Muscle of leg (tissue), 11 donors: ENCODE data around the gene UBE3A. TPM values are rescaled to one million over a fixed set of nuclear protein-coding genes. Genes with fewer than 3 reads are reported as not detected.

Source experiments
- DNase-seq: peaks from one replicate; pipeline ENCODE4 v3.0.0; 2013
- H3K27ac ChIP-seq: one replicate; pipeline ENCODE4 v1.5.1; 2013; ENCODE audit warnings: mild to moderate bottlenecking, low read length, control low read depth
- H3K27me3 ChIP-seq: one replicate; pipeline ENCODE4 v1.6.1; 2013; ENCODE audit warnings: low read length; ENCODE audit not compliant: control insufficient read depth, insufficient read depth
- H3K36me3 ChIP-seq: one replicate; pipeline ENCODE4 v1.6.1; 2013; ENCODE audit warnings: low read length; ENCODE audit not compliant: control insufficient read depth, insufficient read depth
- H3K4me1 ChIP-seq: one replicate; pipeline ENCODE4 v1.6.1; 2013; ENCODE audit warnings: low read length; ENCODE audit not compliant: control insufficient read depth, insufficient read depth
- H3K4me3 ChIP-seq: one replicate; pipeline ENCODE4 v1.5.1; 2013; ENCODE audit warnings: low read length, control low read depth
- H3K9me3 ChIP-seq: replicated peaks from 2 replicates; pipeline ENCODE4 v1.6.1; 2013; ENCODE audit warnings: low read depth, low read length; ENCODE audit not compliant: control insufficient read depth
- WGBS: methylation state at CpG from one replicate; pipeline ENCODE4 v1.1.5; 2013; ENCODE audit warnings: missing lambda C conversion rate; ENCODE audit not compliant: insufficient coverage; 5-methylcytosine and 5-hydroxymethylcytosine counted together
- polyA plus RNA-seq, 8 donors: library from polyadenylated mRNA; unstranded; fragments of 120-200 nt; gene quantifications; one replicate each; pipeline versions ENCODE4 v1.2.1 to v1.2.3, GENCODE V29; 2013; ENCODE audit warnings: inconsistent platforms in 1 of 8, low replicate concordance in 1 of 8; ENCODE audit not compliant: insufficient read length in 8 of 8, insufficient read depth in 1 of 8
- total RNA-seq: library from RNA; stranded (reverse); fragments of 120-200 nt; gene quantifications from one replicate; pipeline ENCODE4 v1.2.4, GENCODE V29; 2013

UBE3A gene
- total and polyA plus RNA-seq, 9 donors, result 57.7 to 109 (median 79.1) TPM

DNA sequence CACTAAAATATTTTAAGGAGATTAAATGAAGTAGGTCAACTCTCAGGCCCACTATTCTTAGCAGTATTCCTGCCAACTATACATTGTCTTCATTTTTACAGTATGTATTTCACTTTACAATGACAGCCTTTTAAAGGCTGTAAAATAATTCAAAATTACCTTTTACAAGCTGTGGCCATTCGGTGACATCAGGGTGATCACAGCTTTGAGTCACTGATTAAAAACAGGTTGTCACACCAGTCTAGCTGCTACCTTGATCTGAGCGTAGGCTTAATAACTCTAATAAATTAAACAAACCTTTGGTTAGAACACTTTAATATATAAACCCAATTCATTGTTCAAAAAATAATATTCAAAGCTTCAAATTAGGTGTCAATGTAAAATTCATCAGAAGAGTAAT is 29.9 kb downstream of the UBE3A start:
- Histone ChIP-seq H3K27me3 (no peaks in the 10 kb centered on the region), H3K27ac (no peak overlapping the region), H3K4me3 (no peak overlapping the region), H3K4me1 (no peaks in the 10 kb centered on the region), H3K9me3 (peaks cover 7% of the 10 kb centered on the region), H3K36me3 (peaks cover 8% of the 10 kb centered on the region)
- 43% methylated on average over 1 of the region's 2 CpGs for whole genome bisulfite sequencing
- DNase-seq, result no peak

GRCh38 chr15:25408428-25408827 is 30.4 kb downstream of the UBE3A start:
- no peak overlapping the region for H3K4me3 ChIP-seq
- WGBS, result 20% methylated on average over 1 of the region's 2 CpGs
- no peaks in the 10 kb centered on the region for H3K4me1 ChIP-seq
- H3K27me3 ChIP-seq, result no peaks in the 10 kb centered on the region
- H3K9me3 ChIP-seq, result peaks cover 9% of the 10 kb centered on the region
- no peak overlapping the region for H3K27ac ChIP-seq
- peaks cover 10% of the 10 kb centered on the region for H3K36me3 ChIP-seq
- DNase-seq, result peak; percentile 20

DNA sequence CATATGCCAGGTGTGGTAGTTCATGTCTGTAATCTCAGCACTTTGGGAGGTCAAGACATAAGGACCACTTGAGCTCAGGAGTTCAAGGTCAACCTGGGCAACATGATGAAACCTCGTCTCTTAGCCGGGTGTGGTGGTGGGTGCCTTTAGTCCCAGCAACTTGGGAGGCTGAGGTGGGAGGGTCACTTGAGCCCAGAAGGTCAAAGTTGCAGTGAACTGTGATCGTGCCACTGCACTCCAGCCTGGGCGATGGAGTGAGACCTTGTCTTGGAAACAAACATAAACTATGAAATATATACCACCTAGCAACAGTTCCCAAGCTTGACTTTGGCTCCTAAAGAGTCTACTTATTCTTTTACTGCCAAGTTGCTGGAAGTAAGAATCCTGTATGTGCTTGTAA is 30.9 kb downstream of the UBE3A start:
- H3K27ac ChIP-seq, result no peak overlapping the region
- H3K4me3 ChIP-seq, result no peak overlapping the region
- H3K36me3 ChIP-seq, result peaks cover 11% of the 10 kb centered on the region
- WGBS, result 75% methylated on average over 2 of the region's 4 CpGs
- no peaks in the 10 kb centered on the region for H3K4me1 ChIP-seq
- no peaks in the 10 kb centered on the region for H3K27me3 ChIP-seq
- H3K9me3 ChIP-seq, result peaks cover 9% of the 10 kb centered on the region
- DNase-seq, result peak; percentile 16

GRCh38 chr15:25406846-25407245 is 32.0 kb downstream of the UBE3A start:
- Histone ChIP-seq H3K27ac (no peak overlapping the region), H3K4me3 (no peak overlapping the region), H3K27me3 (no peaks in the 10 kb centered on the region), H3K9me3 (peaks cover 17% of the 10 kb centered on the region), H3K36me3 (peaks cover 21% of the 10 kb centered on the region), H3K4me1 (no peaks in the 10 kb centered on the region)
- no CpG with 5 or more reads among the region's 1 CpG for WGBS
- no peak for DNase-seq

GRCh38 chr15:25406261-25406660 is 32.6 kb downstream of the UBE3A start:
- no peaks in the 10 kb centered on the region for H3K4me1 ChIP-seq
- peaks cover 19% of the 10 kb centered on the region for H3K9me3 ChIP-seq
- no peak overlapping the region for H3K27ac ChIP-seq
- H3K4me3 ChIP-seq, result no peak overlapping the region
- peaks cover 21% of the 10 kb centered on the region for H3K36me3 ChIP-seq
- WGBS, result no CpG with 5 or more reads among the region's 1 CpG
- no peak for DNase-seq
- no peaks in the 10 kb centered on the region for H3K27me3 ChIP-seq

- no peak overlapping the region for H3K27ac ChIP-seq
- no peak overlapping the region for H3K4me3 ChIP-seq
- no peaks in the 10 kb centered on the region for H3K4me1 ChIP-seq
- H3K27me3 ChIP-seq, result no peaks in the 10 kb centered on the region
- no peak for DNase-seq
- H3K36me3 ChIP-seq, result peaks cover 21% of the 10 kb centered on the region
- no CpG with 5 or more reads among the region's 2 CpGs for WGBS
- peaks cover 17% of the 10 kb centered on the region for H3K9me3 ChIP-seq
These were observed 35.1 kb downstream of the UBE3A start for GRCh38 chr15:25403771-25404170.

GRCh38 chr15:25402342-25402741 is 36.5 kb downstream of the UBE3A start:
- Histone ChIP-seq H3K9me3 (peaks cover 17% of the 10 kb centered on the region), H3K4me3 (no peak overlapping the region), H3K27ac (no peak overlapping the region), H3K36me3 (peaks cover 18% of the 10 kb centered on the region), H3K27me3 (no peaks in the 10 kb centered on the region), H3K4me1 (no peaks in the 10 kb centered on the region)
- 100% methylated on average over 1 of the region's 2 CpGs for WGBS
- DNase-seq, result no peak

GRCh38 chr15:25401501-25401900 is 37.3 kb downstream of the UBE3A start:
- Histone ChIP-seq H3K4me3 (no peak overlapping the region), H3K4me1 (no peaks in the 10 kb centered on the region), H3K27ac (no peak overlapping the region), H3K27me3 (no peaks in the 10 kb centered on the region), H3K9me3 (peaks cover 17% of the 10 kb centered on the region), H3K36me3 (peaks cover 18% of the 10 kb centered on the region)
- peak; percentile 25 for DNase-seq

- no peaks in the 10 kb centered on the region for H3K4me1 ChIP-seq
- H3K4me3 ChIP-seq, result no peak overlapping the region
- DNase-seq, result peak; percentile 14
- H3K36me3 ChIP-seq, result peaks cover 3% of the 10 kb centered on the region
- H3K27ac ChIP-seq, result no peak overlapping the region
- peaks cover 6% of the 10 kb centered on the region for H3K9me3 ChIP-seq
- no peaks in the 10 kb centered on the region for H3K27me3 ChIP-seq
These were observed 41.7 kb downstream of the UBE3A start for GRCh38 chr15:25397100-25397499.

- peaks cover 2% of the 10 kb centered on the region for H3K9me3 ChIP-seq
- no peaks in the 10 kb centered on the region for H3K4me1 ChIP-seq
- H3K27me3 ChIP-seq, result no peaks in the 10 kb centered on the region
- no peak overlapping the region for H3K27ac ChIP-seq
- peaks cover 6% of the 10 kb centered on the region for H3K36me3 ChIP-seq
- WGBS, result 73% methylated on average over 1 of the region's 2 CpGs
- no peak overlapping the region for H3K4me3 ChIP-seq
- no peak for DNase-seq
These were observed 43.9 kb downstream of the UBE3A start for GRCh38 chr15:25394898-25395297.

DNA sequence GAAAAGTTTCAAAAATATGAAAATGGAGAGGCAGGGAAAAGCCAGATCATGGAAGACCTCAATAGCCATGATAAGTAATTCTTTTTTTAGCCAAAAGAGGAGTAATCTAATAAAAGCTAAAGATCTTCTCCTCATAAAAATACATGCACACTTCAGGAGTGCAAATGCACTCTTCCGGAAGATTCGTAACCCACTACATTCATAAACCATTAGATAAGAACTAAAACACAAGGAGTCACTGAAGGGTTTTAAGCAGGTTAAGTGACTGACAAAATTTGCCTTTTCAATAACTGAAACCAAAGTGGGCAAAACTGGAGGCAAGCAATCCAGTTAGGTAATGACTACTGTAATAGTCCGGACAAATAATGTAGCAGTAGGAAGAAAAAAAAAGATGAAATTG is 46.0 kb downstream of the UBE3A start:
- WGBS, result 100% methylated on average over 1 of the region's 3 CpGs
- H3K27me3 ChIP-seq, result no peaks in the 10 kb centered on the region
- peaks cover 6% of the 10 kb centered on the region for H3K36me3 ChIP-seq
- H3K9me3 ChIP-seq, result peaks cover 2% of the 10 kb centered on the region
- H3K4me1 ChIP-seq, result no peaks in the 10 kb centered on the region
- no peak overlapping the region for H3K4me3 ChIP-seq
- no peak overlapping the region for H3K27ac ChIP-seq
- no peak for DNase-seq
